ENCODE data around the gene TYMP.

The TYMP gene

DNA sequence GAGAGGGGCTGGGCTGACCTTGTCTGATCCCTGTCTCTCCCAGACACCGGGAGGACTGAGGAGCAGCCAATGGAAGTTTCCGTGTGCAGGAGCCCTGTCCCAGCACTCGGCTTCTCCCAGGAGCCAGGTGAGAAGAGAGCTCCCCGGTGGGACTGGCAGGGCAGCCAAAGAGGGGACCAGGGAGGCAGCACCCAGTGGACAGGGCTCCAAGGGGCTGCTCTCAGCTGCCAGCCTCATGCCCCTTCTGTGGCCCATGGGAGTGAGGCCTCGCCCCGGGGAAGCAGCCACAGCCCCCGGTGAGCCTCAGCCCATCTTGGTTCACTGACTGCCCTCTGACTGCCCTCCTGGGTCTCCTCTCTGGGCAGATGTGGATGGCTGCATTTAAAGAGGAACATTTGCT is 11.2 kb downstream of the TYMP start:
- ChIA-PET POLR2A (interaction anchor here (0.5 to 1.4 kb wide), 3 partner anchors 10 to 23 kb away, joined by 4 to 5 read pairs (median 4); partner anchors contain the start of genes LMF2 and NCAPH2), CTCF (interaction anchor here (0.9 to 1.5 kb wide), 3 partner anchors 10 to 102 kb away, joined by 3 to 4 read pairs (median 3); partner anchors contain the start of gene SYCE3)
- DNase-seq (ENCODE audit: extremely low spot score): no peak
- TF ChIP-seq, protein P1, sequence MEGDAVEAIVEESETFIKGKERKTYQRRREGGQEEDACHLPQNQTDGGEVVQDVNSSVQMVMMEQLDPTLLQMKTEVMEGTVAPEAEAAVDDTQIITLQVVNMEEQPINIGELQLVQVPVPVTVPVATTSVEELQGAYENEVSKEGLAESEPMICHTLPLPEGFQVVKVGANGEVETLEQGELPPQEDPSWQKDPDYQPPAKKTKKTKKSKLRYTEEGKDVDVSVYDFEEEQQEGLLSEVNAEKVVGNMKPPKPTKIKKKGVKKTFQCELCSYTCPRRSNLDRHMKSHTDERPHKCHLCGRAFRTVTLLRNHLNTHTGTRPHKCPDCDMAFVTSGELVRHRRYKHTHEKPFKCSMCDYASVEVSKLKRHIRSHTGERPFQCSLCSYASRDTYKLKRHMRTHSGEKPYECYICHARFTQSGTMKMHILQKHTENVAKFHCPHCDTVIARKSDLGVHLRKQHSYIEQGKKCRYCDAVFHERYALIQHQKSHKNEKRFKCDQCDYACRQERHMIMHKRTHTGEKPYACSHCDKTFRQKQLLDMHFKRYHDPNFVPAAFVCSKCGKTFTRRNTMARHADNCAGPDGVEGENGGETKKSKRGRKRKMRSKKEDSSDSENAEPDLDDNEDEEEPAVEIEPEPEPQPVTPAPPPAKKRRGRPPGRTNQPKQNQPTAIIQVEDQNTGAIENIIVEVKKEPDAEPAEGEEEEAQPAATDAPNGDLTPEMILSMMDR (IDR thresholded peaks at IDR 0.05; ENCODE audit: control extremely low read depth, extremely low read depth, low read depth, missing control alignments): no peak

DNA sequence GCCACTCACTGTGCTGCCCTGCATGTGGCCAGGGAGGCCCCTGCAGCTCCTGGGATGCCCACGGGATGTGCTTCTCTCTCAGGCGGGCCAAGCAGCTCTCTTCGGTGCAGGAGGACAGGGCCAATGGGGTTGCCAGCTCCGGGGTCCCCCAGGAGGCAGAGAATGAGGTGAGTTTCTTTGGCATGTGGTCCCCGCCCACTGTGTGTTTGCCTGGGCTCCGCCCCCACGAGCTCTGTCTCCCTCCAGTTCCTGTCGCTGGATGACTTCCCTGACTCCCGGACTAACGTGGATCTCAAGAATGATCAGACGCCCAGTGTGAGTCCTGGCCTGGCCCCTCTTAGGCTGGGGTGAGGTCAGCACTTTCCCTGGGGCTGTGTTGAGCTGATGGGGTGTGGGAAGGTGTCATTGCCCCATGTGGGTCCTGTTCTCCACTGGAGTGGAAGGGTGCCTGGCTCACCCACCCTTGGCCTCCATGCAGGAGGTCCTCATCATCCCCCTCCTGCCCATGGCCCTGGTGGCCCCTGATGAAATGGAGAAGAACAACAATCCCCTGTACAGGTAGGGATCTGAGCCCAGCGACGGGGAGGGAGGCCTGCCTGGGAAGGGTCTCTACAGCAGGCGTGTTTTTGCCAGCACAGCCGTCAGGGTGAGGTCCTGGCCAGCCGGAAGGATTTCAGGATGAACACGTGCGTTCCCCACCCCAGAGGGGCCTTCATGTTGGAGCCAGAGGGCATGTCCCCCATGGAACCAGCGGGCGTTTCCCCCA is 12.1 kb downstream of the TYMP start:
- no peak for DNase-seq (ENCODE audit: extremely low spot score)
- TF ChIP-seq, protein P1 (IDR thresholded peaks at IDR 0.05; ENCODE audit: control extremely low read depth, extremely low read depth, low read depth, missing control alignments): no peak
- ChIA-PET CTCF (interaction anchor here (0.8 to 4.4 kb wide), 4 partner anchors 8 to 46 kb away, joined by 3 to 24 read pairs (median 4); partner anchors contain the start of genes LMF2, SCO2 and SYCE3), POLR2A (interaction anchor here (0.8 to 1.4 kb wide), 2 partner anchors 8 to 10 kb away, joined by 3 to 4 read pairs; partner anchors contain the start of genes LMF2, NCAPH2 and SCO2)

DNA sequence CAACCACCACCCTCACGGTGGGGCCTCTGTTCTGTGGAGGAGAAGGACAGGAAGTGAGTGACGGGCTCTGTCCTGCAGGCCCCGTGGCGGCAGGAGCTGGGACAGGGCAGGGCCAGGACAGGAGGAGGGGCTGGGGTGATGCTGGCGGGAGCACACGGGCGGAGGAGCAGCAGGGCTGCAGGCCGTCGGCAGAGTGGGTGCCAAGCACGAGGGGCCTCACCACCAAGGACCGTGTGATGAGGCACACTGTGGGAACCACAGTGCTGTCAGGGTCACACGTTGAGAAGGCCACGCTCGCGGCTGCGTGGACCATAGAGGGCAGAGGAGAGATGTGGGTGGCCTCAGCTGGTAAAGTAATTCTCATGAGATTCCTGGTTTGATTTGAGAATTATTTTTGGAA is 12.9 kb downstream of the TYMP start:
- POLR2A ChIA-PET: interaction anchor here (0.8 to 1.4 kb wide), 2 partner anchors 9 kb away, joined by 3 to 4 read pairs; partner anchors contain the start of genes LMF2, NCAPH2 and SCO2
- CTCF ChIA-PET: interaction anchor here (0.8 to 4.4 kb wide), 2 partner anchors 8 to 9 kb away, joined by 3 to 24 read pairs; partner anchors contain the start of genes LMF2 and SCO2
- TF ChIP-seq, protein P1 (IDR thresholded peaks at IDR 0.05; ENCODE audit: control extremely low read depth, extremely low read depth, low read depth, missing control alignments): no peak
- DNase-seq (ENCODE audit: extremely low spot score): no peak

DNA sequence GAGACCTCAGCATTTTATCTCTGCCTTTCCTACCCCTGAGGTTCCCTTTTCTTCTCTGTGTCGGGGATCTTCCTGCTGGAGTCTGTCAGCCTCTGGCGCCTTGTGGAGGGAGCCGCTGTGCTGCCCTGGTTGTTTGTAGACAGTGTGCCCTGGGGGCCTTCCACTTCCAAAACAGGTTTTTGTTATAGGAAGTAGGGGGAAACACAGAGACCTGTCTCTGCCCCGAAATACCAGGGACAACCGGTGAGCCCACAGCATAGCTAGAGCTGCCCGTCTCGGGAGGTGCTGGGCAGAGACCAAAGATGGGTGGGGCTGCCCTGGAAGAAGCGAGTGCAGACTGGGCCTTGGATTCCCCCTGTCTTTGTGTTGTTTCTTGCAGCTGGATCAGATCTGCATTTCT is 13.7 kb downstream of the TYMP start:
- no peak for DNase-seq (ENCODE audit: extremely low spot score)
- ChIA-PET POLR2A (no interaction called here), CTCF (interaction anchor here (4.4 kb wide), 1 partner anchor 9 kb away, joined by 24 read pairs; the partner anchor contains the start of gene SCO2)
- TF ChIP-seq, protein P1 (IDR thresholded peaks at IDR 0.05; ENCODE audit: control extremely low read depth, extremely low read depth, low read depth, missing control alignments): no peak

DNA sequence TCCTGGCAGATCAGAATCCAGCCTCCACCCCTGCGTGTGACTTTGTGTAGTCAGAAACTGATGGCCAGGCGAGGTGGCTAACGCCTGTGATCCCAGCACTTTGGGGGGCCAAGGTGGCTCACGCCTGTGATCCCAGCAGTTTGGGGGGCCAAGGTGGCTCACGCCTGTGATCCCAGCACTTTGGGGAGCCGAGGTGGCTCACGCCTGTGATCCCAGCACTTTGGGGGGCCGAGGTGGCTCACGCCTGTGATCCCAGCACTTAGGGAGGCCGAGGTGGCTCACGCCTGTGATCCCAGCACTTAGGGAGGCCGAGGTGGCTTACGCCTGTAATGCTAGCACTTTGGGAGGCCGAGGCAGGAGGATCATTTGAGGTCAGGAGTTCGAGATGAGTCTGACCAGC is 16.6 kb downstream of the TYMP start:
- ChIA-PET POLR2A (no interaction called here), CTCF (interaction anchor here (4.4 kb wide), 1 partner anchor 12 kb away, joined by 24 read pairs; the partner anchor contains the start of gene SCO2)
- TF ChIP-seq, protein P1 (IDR thresholded peaks at IDR 0.05; ENCODE audit: control extremely low read depth, extremely low read depth, low read depth, missing control alignments): no peak
- no peak for DNase-seq (ENCODE audit: extremely low spot score)

DNA sequence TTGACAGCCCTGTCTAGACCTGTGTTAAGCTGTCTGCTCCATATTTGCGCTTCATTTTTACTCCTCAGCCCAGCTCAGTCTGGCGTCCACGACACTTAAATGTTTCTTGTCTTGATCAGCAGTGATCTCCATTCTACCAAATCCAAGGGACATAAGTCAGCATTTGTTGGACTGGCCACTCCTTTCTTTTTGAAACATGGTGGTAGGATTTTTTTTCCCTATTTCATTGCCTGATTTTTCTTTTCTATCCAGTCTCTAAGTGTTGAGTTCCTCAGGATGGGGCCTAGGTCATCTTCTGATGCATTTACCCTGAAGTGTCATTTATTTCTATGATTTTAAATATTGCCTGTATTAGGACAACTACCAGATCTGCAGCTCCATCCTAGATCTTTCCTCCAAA is 20.9 kb downstream of the TYMP start:
- no peak for DNase-seq (ENCODE audit: extremely low spot score)
- POLR2A ChIA-PET: interaction anchor here (0.9 to 2.0 kb wide), 2 partner anchors 10 to 15 kb away, joined by 4 to 33 read pairs; partner anchors contain the start of gene SCO2
- CTCF ChIA-PET: interaction anchor here (1.0 to 6.4 kb wide), 8 partner anchors 9 to 256 kb away, joined by 3 to 56 read pairs (median 4); partner anchors contain the start of gene SCO2
- TF ChIP-seq, protein P1 (IDR thresholded peaks at IDR 0.05; ENCODE audit: control extremely low read depth, extremely low read depth, low read depth, missing control alignments): no peak

Data from GM10248 (cell line).